Activated CD8-positive, alpha-beta T cell treated with anti-CD3 and anti-CD28 coated beads for 36 hours (primary cell): ENCODE results near the gene SHROOM3. TPM values are rescaled to one million over a fixed set of nuclear protein-coding genes. Genes with fewer than 3 reads are reported as not detected.
"Not testable (repeated sequence)": the region's sequence is repeated elsewhere in the genome, so short reads cannot be mapped to it uniquely, and the experiment has no call there.

Source experiments
- ATAC-seq: fragments of 200-7000 bp; cut with Tn5 transposase; one replicate; pipeline ENCODE4 v1.10.0; 2021; ENCODE audit warnings: mild to moderate bottlenecking, moderate library complexity
- CTCF ChIA-PET: fragments of 350-600 bp; sonication (Branson Sonifier 250); formaldehyde crosslinking; loops from one replicate; lab custom pipeline; 2021; ENCODE audit warnings: antibody characterized with exemption; lab: Charles Lee
- POLR2A ChIA-PET: fragments of 350-600 bp; sonication (Branson Sonifier 250); formaldehyde crosslinking; loops from one replicate; lab custom pipeline; 2021; ENCODE audit warnings: antibody characterized with exemption; lab: Charles Lee
- DNase-seq: peaks from one replicate; pipeline ENCODE4 v3.0.0-alpha.2; 2020
- H3K27ac Mint-ChIP-seq: one replicate; pipeline ENCODE4 v1.8.0; 2021; ENCODE audit warnings: mild to moderate bottlenecking, mixed read lengths
- H3K27me3 Mint-ChIP-seq: one replicate; pipeline ENCODE4 v1.8.0; 2021; ENCODE audit warnings: mixed read lengths
- H3K36me3 Mint-ChIP-seq: one replicate; pipeline ENCODE4 v1.8.0; 2021; ENCODE audit warnings: low read depth, mixed read lengths
- H3K4me1 Mint-ChIP-seq: one replicate; pipeline ENCODE4 v1.8.0; 2021; ENCODE audit warnings: low read depth, mixed read lengths
- H3K4me3 Mint-ChIP-seq: one replicate; pipeline ENCODE4 v1.8.0; 2021; ENCODE audit warnings: mild to moderate bottlenecking, moderate library complexity, mixed read lengths
- H3K9me3 Mint-ChIP-seq: one replicate; pipeline ENCODE4 v1.8.0; 2021; ENCODE audit warnings: mixed read lengths
- intact Hi-C: fragments of 100-400 bp; cut with micrococcal nuclease; formaldehyde crosslinking; loops from one replicate; pipeline ENCODE4 v1.10.0; 2022
- total RNA-seq, 2 experiments: library from RNA; stranded (reverse); gene quantifications; one replicate each; pipeline ENCODE4 v1.2.3, GENCODE V29; 2021
- TF ChIP-seq, protein P1 (sequence below): fragments of 200-600 bp; IDR thresholded peaks from one replicate; pipeline ENCODE4 v1.8.0; 2022; ENCODE audit warnings: antibody characterized with exemption, mild to moderate bottlenecking

SHROOM3 gene
- total RNA-seq, 2 experiments from 2014 or later: not detected

DNA sequence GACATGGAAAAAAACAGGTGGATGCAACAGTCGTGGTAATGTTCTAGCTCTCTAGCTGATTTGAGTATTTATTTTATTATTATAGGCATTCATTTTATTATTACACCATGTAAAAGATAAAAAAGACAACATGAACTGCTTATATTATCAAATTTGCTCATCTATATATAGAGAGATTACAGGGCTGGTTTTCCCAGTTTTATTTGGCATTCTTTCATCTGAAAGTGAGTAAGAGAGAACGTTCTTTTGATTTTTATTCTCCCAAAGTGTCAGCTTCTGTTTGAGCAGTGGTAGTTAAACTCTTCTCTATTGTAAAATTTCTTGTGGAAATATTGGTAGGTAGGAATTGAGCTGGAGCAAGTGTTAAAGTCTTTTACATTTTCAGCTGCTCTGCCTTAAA lies 283.0 kb downstream of the SHROOM3 start:
- CTCF ChIA-PET: interaction anchor here (1.6 kb wide), 1 partner anchor 10 kb away, joined by 4 read pairs; no protein-coding TSS in a partner anchor
- Mint-ChIP-seq H3K36me3 (no peaks in the 10 kb centered on the region), H3K27ac (no peak overlapping the region), H3K4me3 (no peak overlapping the region), H3K27me3 (peaks cover 7% of the 10 kb centered on the region), H3K9me3 (no peaks in the 10 kb centered on the region), H3K4me1 (no peaks in the 10 kb centered on the region)
- TF ChIP-seq, protein P1, sequence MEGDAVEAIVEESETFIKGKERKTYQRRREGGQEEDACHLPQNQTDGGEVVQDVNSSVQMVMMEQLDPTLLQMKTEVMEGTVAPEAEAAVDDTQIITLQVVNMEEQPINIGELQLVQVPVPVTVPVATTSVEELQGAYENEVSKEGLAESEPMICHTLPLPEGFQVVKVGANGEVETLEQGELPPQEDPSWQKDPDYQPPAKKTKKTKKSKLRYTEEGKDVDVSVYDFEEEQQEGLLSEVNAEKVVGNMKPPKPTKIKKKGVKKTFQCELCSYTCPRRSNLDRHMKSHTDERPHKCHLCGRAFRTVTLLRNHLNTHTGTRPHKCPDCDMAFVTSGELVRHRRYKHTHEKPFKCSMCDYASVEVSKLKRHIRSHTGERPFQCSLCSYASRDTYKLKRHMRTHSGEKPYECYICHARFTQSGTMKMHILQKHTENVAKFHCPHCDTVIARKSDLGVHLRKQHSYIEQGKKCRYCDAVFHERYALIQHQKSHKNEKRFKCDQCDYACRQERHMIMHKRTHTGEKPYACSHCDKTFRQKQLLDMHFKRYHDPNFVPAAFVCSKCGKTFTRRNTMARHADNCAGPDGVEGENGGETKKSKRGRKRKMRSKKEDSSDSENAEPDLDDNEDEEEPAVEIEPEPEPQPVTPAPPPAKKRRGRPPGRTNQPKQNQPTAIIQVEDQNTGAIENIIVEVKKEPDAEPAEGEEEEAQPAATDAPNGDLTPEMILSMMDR: no peak
- ATAC-seq (no peak), DNase-seq (no peak)
- intact Hi-C loops: no loop called here
- POLR2A ChIA-PET: no interaction called here

- Mint-ChIP-seq H3K4me1 (peaks cover 6% of the 10 kb centered on the region), H3K36me3 (no peaks in the 10 kb centered on the region), H3K9me3 (no peaks in the 10 kb centered on the region), H3K27me3 (peaks cover 7% of the 10 kb centered on the region), H3K4me3 (no peak overlapping the region), H3K27ac (no peak overlapping the region)
- DNase-seq: no peak
- TF ChIP-seq, protein P1: no peak
- ChIA-PET CTCF (interaction anchor here (1.6 kb wide), 1 partner anchor 10 kb away, joined by 4 read pairs; no protein-coding TSS in a partner anchor), POLR2A (no interaction called here)
- intact Hi-C loops: no loop called here
- no peak for ATAC-seq
Measured at GRCh38 chr4:76718831-76719230, 283.8 kb downstream of the SHROOM3 start.

- intact Hi-C loops: no loop called here
- peaks cover 7% of the 10 kb centered on the region for H3K27me3 Mint-ChIP-seq
- TF ChIP-seq, protein P1: no peak
Measured at GRCh38 chr4:76720121-76720520, 285.1 kb downstream of the SHROOM3 start.

GRCh38 chr4:76722146-76722545 lies 287.1 kb downstream of the SHROOM3 start:
- intact Hi-C loops, POLR2A ChIA-PET, ATAC-seq, CTCF ChIA-PET, DNase-seq, H3K4me1 Mint-ChIP-seq, H3K36me3 Mint-ChIP-seq, H3K9me3 Mint-ChIP-seq, H3K27ac Mint-ChIP-seq, H3K4me3 Mint-ChIP-seq: not testable (repeated sequence)
- H3K27me3 Mint-ChIP-seq: peaks cover 14% of the 10 kb centered on the region

More at GRCh38 chr4:76720121-76720520, 285.1 kb downstream of the SHROOM3 start:
- POLR2A ChIA-PET: no interaction called here
- H3K36me3 Mint-ChIP-seq: no peaks in the 10 kb centered on the region
- ATAC-seq (no peak), DNase-seq (no peak)
- H3K9me3 Mint-ChIP-seq: no peaks in the 10 kb centered on the region
- no peak overlapping the region for H3K27ac Mint-ChIP-seq
- CTCF ChIA-PET: no interaction called here
- H3K4me1 Mint-ChIP-seq: peaks cover 9% of the 10 kb centered on the region
- no peak overlapping the region for H3K4me3 Mint-ChIP-seq

- POLR2A ChIA-PET: no interaction called here
- no peak overlapping the region for H3K4me3 Mint-ChIP-seq
Measured at GRCh38 chr4:76722838-76723237, 287.8 kb downstream of the SHROOM3 start.

More at GRCh38 chr4:76722838-76723237, 287.8 kb downstream of the SHROOM3 start:
- no peaks in the 10 kb centered on the region for H3K9me3 Mint-ChIP-seq
- CTCF ChIA-PET: no interaction called here
- TF ChIP-seq, protein P1: no peak
- peaks cover 9% of the 10 kb centered on the region for H3K4me1 Mint-ChIP-seq
- no peak overlapping the region for H3K27ac Mint-ChIP-seq
- H3K36me3 Mint-ChIP-seq: no peaks in the 10 kb centered on the region
- peaks cover 14% of the 10 kb centered on the region for H3K27me3 Mint-ChIP-seq
- DNase-seq (no peak), ATAC-seq (no peak)
- intact Hi-C loops: no loop called here
